GM18867 (cell line): Measurements from ENCODE around the gene IRF3.

Experiments
- ATAC-seq: cut with Tn5 transposase; IDR thresholded peaks from one replicate; pipeline ENCODE4 v1.9.1; 2021; ENCODE audit warnings: mild to moderate bottlenecking, moderate library complexity; ENCODE audit not compliant: unreplicated experiment

Gene IRF3

GRCh38 chr19:49687566-49688316 lies 22.1 kb upstream of the IRF3 start:
- no peak for ATAC-seq

GRCh38 chr19:49687150-49687549 lies 21.5 kb upstream of the IRF3 start:
- ATAC-seq: no peak

- ATAC-seq: no peak
Observed at GRCh38 chr19:49686503-49687088, 20.9 kb upstream of the IRF3 start.

GRCh38 chr19:49685845-49686332 lies 20.2 kb upstream of the IRF3 start:
- no peak for ATAC-seq

- no peak for ATAC-seq
Observed at GRCh38 chr19:49684983-49685553, 19.4 kb upstream of the IRF3 start.

GRCh38 chr19:49684251-49684982 lies 18.8 kb upstream of the IRF3 start:
- ATAC-seq: no peak

- ATAC-seq: no peak
Observed at GRCh38 chr19:49683814-49684250, 18.2 kb upstream of the IRF3 start.

GRCh38 chr19:49682274-49682673 lies 16.6 kb upstream of the IRF3 start:
- ATAC-seq: no peak

GRCh38 chr19:49681830-49682229 lies 16.2 kb upstream of the IRF3 start:
- ATAC-seq: no peak

- no peak for ATAC-seq
Observed at GRCh38 chr19:49680421-49681351, 15.0 kb upstream of the IRF3 start.

- ATAC-seq: no peak
Observed at GRCh38 chr19:49679771-49680413, 14.2 kb upstream of the IRF3 start.

- ATAC-seq: no peak
Observed at GRCh38 chr19:49678985-49679770, 13.5 kb upstream of the IRF3 start.

- ATAC-seq: no peak
Observed at GRCh38 chr19:49677901-49678674, 12.4 kb upstream of the IRF3 start.

GRCh38 chr19:49677231-49677900 lies 11.7 kb upstream of the IRF3 start, which contains the start of gene PRMT1:
Gene PRMT1 (plus strand): TSS chr19:49677271. CDS start chr19:49677281, 10 bp downstream.
- ATAC-seq: no peak

- peak; percentile 70 for ATAC-seq
Observed at GRCh38 chr19:49676784-49677230, 11.2 kb upstream of the IRF3 start.

- ATAC-seq: peak; percentile 27
Observed at GRCh38 chr19:49676136-49676783, 10.6 kb upstream of the IRF3 start.
